ENCODE measurements around the gene DBR1.

GRCh38 chr3:138119423-138119766, 55.3 kb downstream of the DBR1 start:
- TF ChIP-seq TAF1 (IDR thresholded peaks at IDR 0.05; ENCODE audit: borderline replicate concordance, insufficient read depth, low read length): no peak
- TF ChIP-seq POLR2AphosphoS5 (IDR thresholded peaks at IDR 0.05; ENCODE audit: low read depth, low read length): no peak
- no peak for TF ChIP-seq SIN3A (IDR thresholded peaks at IDR 0.05; ENCODE audit: borderline replicate concordance, insufficient read depth, low read length)
- no peak for TF ChIP-seq REST (IDR thresholded peaks at IDR 0.05; ENCODE audit: insufficient read depth in 1 of 2, low read depth in 2 of 2, low read length in 2 of 2)

Measured in PFSK-1 (cell line).